ENCODE data around the gene HNRNPA1L2. TPM values are rescaled to one million over a fixed set of nuclear protein-coding genes. Genes with fewer than 3 reads are reported as not detected.
A peak's percentile ranks its signal among the peaks of the same experiment; 100 is the strongest.

HNRNPA1L2 gene
- total and polyA plus RNA-seq, 2 of the 8 experiments (the other 6 are each of a cell fraction or from before 2014, with no cell fraction given) = 3.7 to 8.9 TPM

- no peak overlapping the region for H2BK15ac ChIP-seq (ENCODE audit: low read length)
- H3K36me3 ChIP-seq (ENCODE audit: control insufficient read depth in 2 of 4, insufficient read depth in 4 of 4, low read length in 3 of 4) = peaks cover 0 to 36% (median 9%) of the 10 kb centered on the region in 4 experiments; a peak in 5 of 8 replicates
- no peak overlapping the region for H4K91ac ChIP-seq (replicated peaks; ENCODE audit: insufficient read length, low read length)
- FAIRE-seq = no peak
- peak overlapping the region; percentile 89 to 98 (median 95) for H3K4me3 ChIP-seq (ENCODE audit: extremely low read depth in 1 of 4, insufficient read depth in 2 of 4, low read depth in 3 of 4, low read length in 4 of 4)
- no peak overlapping the region for H4K8ac ChIP-seq (ENCODE audit: extremely low read depth, insufficient read depth, low read length)
- H2BK120ac ChIP-seq (replicated peaks; ENCODE audit: low read depth, low read length) = no peak overlapping the region
- ChIA-PET POLR2A (ENCODE audit: partially characterized antibody) (interaction anchor here (0.6 to 3.1 kb wide), 34 partner anchors 8 to 548 kb away, joined by 3 to 34 read pairs (median 5); partner anchors contain the start of genes CNMD, HNRNPA1L2, PCDH8 and VPS36), CTCF (ENCODE audit: partially characterized antibody) (interaction anchor here (0.8 to 4.4 kb wide), 20 partner anchors 10 to 545 kb away, joined by 3 to 25 read pairs (median 6); partner anchors contain the start of genes CNMD and PCDH8)
- peaks cover 0 to 2% of the 10 kb centered on the region in 2 experiments for H4K20me1 ChIP-seq (replicated peaks in 1 of 2; ENCODE audit: control insufficient read depth in 1 of 2, insufficient read depth in 2 of 2, low read length in 2 of 2)
- H2AK5ac ChIP-seq (ENCODE audit: low read depth, low read length) = no peak overlapping the region
- H3K27me3 ChIP-seq (replicated peaks in 1 of 4; ENCODE audit: control insufficient read depth in 3 of 4, extremely low read depth in 1 of 4, insufficient read depth in 3 of 4, low read length in 3 of 4) = no peaks in the 10 kb centered on the region
- H3K23ac ChIP-seq (ENCODE audit: insufficient read length) = no peak overlapping the region
- peaks cover 23 to 75% of the 10 kb centered on the region in 2 experiments for H3K79me2 ChIP-seq (ENCODE audit: control insufficient read depth in 1 of 2, insufficient read depth in 2 of 2, low read length in 2 of 2)
- peak overlapping the region; percentile 72 for H3K56ac ChIP-seq (replicated peaks; ENCODE audit: insufficient read length, low read depth, low read length)
- H3K23me2 ChIP-seq (ENCODE audit: low read depth, low read length) = peaks cover 6% of the 10 kb centered on the region; the same call in 1 of the 2 replicates
- peak overlapping the region; percentile 99; the same call in 1 of the 2 replicates for H2BK5ac ChIP-seq (ENCODE audit: low read depth, low read length)
- no peak overlapping the region for H2AFZ ChIP-seq (ENCODE audit: low read length)
- H3K27ac ChIP-seq (ENCODE audit: low read depth, low read length) = peak overlapping the region; percentile 99
- H3K9ac ChIP-seq (replicated peaks in 1 of 4; ENCODE audit: extremely low read depth in 1 of 4, low read depth in 3 of 4, low read length in 3 of 4) = peak overlapping the region; percentile 99 to 100 (median 99)
- peak overlapping the region; percentile 64 for H4K5ac ChIP-seq (ENCODE audit: insufficient read length, low read depth, low read length)
- no peak overlapping the region for H2BK20ac ChIP-seq (ENCODE audit: low read length)
- H3K79me1 ChIP-seq (ENCODE audit: low read depth, low read length) = peaks cover 4% of the 10 kb centered on the region
- 0% methylated on average over 17 of the region's 18 CpGs; no CpG with 5 or more reads in 1 of the 2 experiments for WGBS, 2 experiments (ENCODE audit: extremely low coverage in 1 of 2, insufficient coverage in 1 of 2, insufficient read length in 1 of 2, insufficient replicate concordance in 2 of 2, low coverage in 1 of 2, low lambda C conversion rate in 2 of 2, missing lambda C conversion rate in 1 of 2)
- peak overlapping the region; percentile 27; the same call in 1 of the 2 replicates for H3K18ac ChIP-seq (ENCODE audit: extremely low read depth, low read length)
- no peaks in the 10 kb centered on the region for H3K9me3 ChIP-seq (ENCODE audit: insufficient read depth in 2 of 2, low read depth in 1 of 2, low read length in 1 of 2)
- DNase-seq (ENCODE audit: low read depth in 1 of 2, low spot score in 2 of 2) = no peak
- peak overlapping the region; percentile 64 to 94 for H3K4me2 ChIP-seq (ENCODE audit: insufficient read depth in 1 of 2, low read depth in 2 of 2, low read length in 2 of 2)
- H3K4ac ChIP-seq (replicated peaks; ENCODE audit: insufficient read length, low read depth, low read length) = no peak overlapping the region
- H2BK12ac ChIP-seq (ENCODE audit: low read depth, low read length) = no peak overlapping the region
- peaks cover 0 to 5% (median 0%) of the 10 kb centered on the region in 4 experiments; a peak in 3 of 7 replicates for H3K4me1 ChIP-seq (replicated peaks in 1 of 4; ENCODE audit: control insufficient read depth in 3 of 4, insufficient read depth in 4 of 4, low read length in 3 of 4)
- H3K14ac ChIP-seq (ENCODE audit: insufficient read length) = no peak overlapping the region
- TF ChIP-seq POU5F1 (IDR thresholded peaks at IDR 0.05; ENCODE audit: low read depth, low read length) (no peak), CTBP2 (IDR thresholded peaks at IDR 0.05; ENCODE audit: borderline replicate concordance, insufficient read depth, insufficient read length, low read length) (no peak), GABPA (IDR thresholded peaks at IDR 0.05; ENCODE audit: borderline replicate concordance, insufficient read depth, low read length) (no peak)
Measured at GRCh38 chr13:52652980-52653303, 10.7 kb downstream of the HNRNPA1L2 start.

All from H1 (cell line).